H1 (cell line): ENCODE data around the gene TCF4. TPM values are rescaled to one million over a fixed set of nuclear protein-coding genes. Genes with fewer than 3 reads are reported as not detected.

Source experiments
- CTCF ChIA-PET: fragments of 300-600 bp; sonication (Branson Sonifier 250); formaldehyde crosslinking; loops from one replicate; lab custom pipeline; 2021; ENCODE audit not compliant: partially characterized antibody; lab: Charles Lee
- POLR2A ChIA-PET: fragments of 300-600 bp; sonication (Branson Sonifier 250); formaldehyde crosslinking; loops from one replicate; lab custom pipeline; 2021; ENCODE audit warnings: inconsistent platforms; ENCODE audit not compliant: partially characterized antibody; lab: Charles Lee
- DNase-seq, 2 experiments: peaks; one replicate each; pipeline versions ENCODE4 v3.0.0 to v3.0.0-alpha.2; 2010 to 2022; ENCODE audit warnings: low spot score in 2 of 2, low read depth in 1 of 2, mixed read lengths in 1 of 2
- FAIRE-seq: peaks from 2 replicates; lab custom pipeline; 2011; peaks lifted over from hg19 to GRCh38; lab: Jason Lieb, UNC
- H2AFZ ChIP-seq: 2 replicates; pipeline ENCODE4 v1.8.1; 2012; ENCODE audit warnings: low read length, inconsistent platforms
- H2AK5ac ChIP-seq: 2 replicates; pipeline ENCODE4 v1.6.1; 2013; ENCODE audit warnings: low read depth, low read length
- H2BK120ac ChIP-seq: replicated peaks from 2 replicates; pipeline ENCODE3; 2013; ENCODE audit warnings: low read depth, low read length, inconsistent platforms
- H2BK12ac ChIP-seq: 2 replicates; pipeline ENCODE4 v1.6.1; 2013; ENCODE audit warnings: low read depth, low read length
- H2BK15ac ChIP-seq: 2 replicates; pipeline ENCODE4 v1.6.1; 2013; ENCODE audit warnings: low read length
- H2BK20ac ChIP-seq: 2 replicates; pipeline ENCODE4 v1.6.1; 2013; ENCODE audit warnings: low read length
- H2BK5ac ChIP-seq: 2 replicates; pipeline ENCODE4 v1.6.1; 2013; ENCODE audit warnings: low read depth, low read length
- H3K14ac ChIP-seq: 2 replicates; pipeline ENCODE4 v1.6.1; 2013; ENCODE audit warnings: inconsistent platforms; ENCODE audit not compliant: insufficient read length
- H3K18ac ChIP-seq: 2 replicates; pipeline ENCODE4 v1.6.1; 2013; ENCODE audit warnings: low read length; ENCODE audit errors: extremely low read depth
- H3K23ac ChIP-seq: 2 replicates; pipeline ENCODE4 v1.6.1; 2013; ENCODE audit warnings: inconsistent platforms; ENCODE audit not compliant: insufficient read length
- H3K23me2 ChIP-seq: 2 replicates; pipeline ENCODE4 v1.6.1; 2013; ENCODE audit warnings: low read depth, low read length
- H3K27ac ChIP-seq: 2 replicates; pipeline ENCODE4 v1.6.1; 2011; ENCODE audit warnings: low read depth, low read length, inconsistent platforms
- H3K27me3 ChIP-seq, 4 experiments: replicated peaks in 1 of 4; 1 replicate in 1 of 4; 2 replicates in 3 of 4; pipeline versions ENCODE4 v1.6.1 to v1.8.1; 2011 to 2013; ENCODE audit warnings: low read length in 3 of 4, mild to moderate bottlenecking in 3 of 4, inconsistent platforms in 2 of 4, mixed read lengths in 2 of 4, moderate library complexity in 1 of 4; ENCODE audit not compliant: control insufficient read depth in 3 of 4, insufficient read depth in 3 of 4; ENCODE audit errors: extremely low read depth in 1 of 4
- H3K36me3 ChIP-seq, 4 experiments: 2 replicates each; pipeline versions ENCODE4 v1.6.1 to v1.8.1; 2011 to 2013; ENCODE audit warnings: mild to moderate bottlenecking in 4 of 4, low read length in 3 of 4, moderate library complexity in 2 of 4, control low read depth in 1 of 4, inconsistent platforms in 1 of 4; ENCODE audit not compliant: insufficient read depth in 4 of 4, control insufficient read depth in 2 of 4
- H3K4ac ChIP-seq: replicated peaks from 2 replicates; pipeline ENCODE3; 2013; ENCODE audit warnings: low read length, low read depth, mixed read lengths, inconsistent platforms; ENCODE audit not compliant: insufficient read length
- H3K4me1 ChIP-seq, 4 experiments: replicated peaks in 1 of 4; 1 replicate in 1 of 4; 2 replicates in 3 of 4; pipeline versions ENCODE4 v1.6.1 to v1.8.1; 2011 to 2013; ENCODE audit warnings: low read length in 3 of 4, inconsistent platforms in 2 of 4, mixed read lengths in 1 of 4; ENCODE audit not compliant: insufficient read depth in 4 of 4, control insufficient read depth in 3 of 4
- H3K4me2 ChIP-seq, 2 experiments: 2 replicates each; pipeline versions ENCODE4 v1.6.1 to v1.8.1; 2011 to 2013; ENCODE audit warnings: low read depth in 2 of 2, low read length in 2 of 2, control low read depth in 1 of 2, inconsistent platforms in 1 of 2, mild to moderate bottlenecking in 1 of 2; ENCODE audit not compliant: insufficient read depth in 1 of 2
- H3K4me3 ChIP-seq, 4 experiments: fragments of 200-600, 300-600 bp in 1 of 4; sonication (generic), shearing (Covaris generic), sonication (Bioruptor Twin) in 1 of 4; 2 replicates each; pipeline versions ENCODE4 v1.5.1 to v1.8.1; 2011 to 2016; ENCODE audit warnings: low read length in 4 of 4, low read depth in 3 of 4, control low read depth in 2 of 4, inconsistent platforms in 2 of 4, mild to moderate bottlenecking in 2 of 4, mixed read lengths in 1 of 4, moderate library complexity in 1 of 4; ENCODE audit not compliant: insufficient read depth in 2 of 4; ENCODE audit errors: extremely low read depth in 1 of 4
- H3K56ac ChIP-seq: replicated peaks from 2 replicates; pipeline ENCODE3; 2013; ENCODE audit warnings: low read depth, mild to moderate bottlenecking, mixed read lengths, low read length, inconsistent platforms; ENCODE audit not compliant: insufficient read length
- H3K79me1 ChIP-seq: 2 replicates; pipeline ENCODE4 v1.6.1; 2013; ENCODE audit warnings: low read depth, low read length, control low read depth
- H3K79me2 ChIP-seq, 2 experiments: 2 replicates each; pipeline versions ENCODE4 v1.6.1 to v1.8.1; 2012 to 2013; ENCODE audit warnings: low read length in 2 of 2, mild to moderate bottlenecking in 2 of 2, inconsistent platforms in 1 of 2; ENCODE audit not compliant: insufficient read depth in 2 of 2, control insufficient read depth in 1 of 2
- H3K9ac ChIP-seq, 4 experiments: replicated peaks in 1 of 4; 1 replicate in 1 of 4; 2 replicates in 3 of 4; pipeline versions ENCODE4 v1.6.1 to v1.8.1; 2011 to 2013; ENCODE audit warnings: low read depth in 3 of 4, low read length in 3 of 4, control low read depth in 2 of 4, mild to moderate bottlenecking in 2 of 4, moderate library complexity in 2 of 4, inconsistent platforms in 1 of 4; ENCODE audit errors: extremely low read depth in 1 of 4
- H3K9me3 ChIP-seq, 2 experiments: 2 replicates each; pipeline versions ENCODE4 v1.6.1 to v1.8.1; 2012 to 2013; ENCODE audit warnings: mild to moderate bottlenecking in 2 of 2, moderate library complexity in 2 of 2, control low read depth in 1 of 2, inconsistent platforms in 1 of 2, low read depth in 1 of 2, low read length in 1 of 2, mixed read lengths in 1 of 2; ENCODE audit not compliant: insufficient read depth in 2 of 2
- H4K20me1 ChIP-seq, 2 experiments: replicated peaks in 1 of 2; 2 replicates each; pipeline versions ENCODE3 to v1.8.1; 2011 to 2013; ENCODE audit warnings: inconsistent platforms in 2 of 2, low read length in 2 of 2, mild to moderate bottlenecking in 1 of 2; ENCODE audit not compliant: insufficient read depth in 2 of 2, control insufficient read depth in 1 of 2
- H4K5ac ChIP-seq: 2 replicates; pipeline ENCODE4 v1.6.1; 2013; ENCODE audit warnings: low read length, low read depth, mixed read lengths, inconsistent platforms; ENCODE audit not compliant: insufficient read length
- H4K8ac ChIP-seq: 2 replicates; pipeline ENCODE4 v1.8.0; 2013; ENCODE audit warnings: mild to moderate bottlenecking, moderate library complexity, low read length, inconsistent platforms; ENCODE audit not compliant: insufficient read depth; ENCODE audit errors: extremely low read depth
- H4K91ac ChIP-seq: replicated peaks from 2 replicates; pipeline ENCODE3; 2013; ENCODE audit warnings: low read length, mixed read lengths, inconsistent platforms; ENCODE audit not compliant: insufficient read length
- CBX5 ChIP-seq: fragments of 300-800, 300-1000 bp; sonication (generic); IDR thresholded peaks from 2 replicates; pipeline ENCODE4 v1.7.1; 2016; ENCODE audit warnings: antibody characterized with exemption, low read length, low read depth
- CBX8 ChIP-seq: fragments of 300-800, 300-1000 bp; sonication (generic); IDR thresholded peaks from 2 replicates; pipeline ENCODE4 v1.7.1; 2016; ENCODE audit warnings: low read depth, low read length, borderline replicate concordance
- CTBP2 ChIP-seq: IDR thresholded peaks from 2 replicates; pipeline ENCODE4 v1.7.0; 2011; ENCODE audit warnings: borderline replicate concordance, mild to moderate bottlenecking, moderate library complexity, mixed read lengths, low read length; ENCODE audit not compliant: insufficient read depth, insufficient read length
- EP300 ChIP-seq, 2 experiments: IDR thresholded peaks; 1 replicate in 1 of 2; 2 replicates in 1 of 2; pipeline ENCODE4 v1.6.1; 2011 to 2012; ENCODE audit warnings: low read depth in 2 of 2, low read length in 2 of 2, mild to moderate bottlenecking in 2 of 2, borderline replicate concordance in 1 of 2, inconsistent platforms in 1 of 2, moderate library complexity in 1 of 2
- FOSL1 ChIP-seq: IDR thresholded peaks from 2 replicates; pipeline ENCODE4 v1.6.1; 2011; ENCODE audit warnings: mild to moderate bottlenecking, low read depth, low read length, moderate library complexity; ENCODE audit not compliant: insufficient read depth
- SIN3A ChIP-seq, 2 experiments: IDR thresholded peaks in 1 of 2; conservative IDR thresholded peaks in 1 of 2; 2 replicates each; pipeline ENCODE4 v1.6.1; 2011 to 2012; ENCODE audit warnings: low read length in 2 of 2, improper control_type of control experiment in 1 of 2, low read depth in 1 of 2, mild to moderate bottlenecking in 1 of 2
- SIRT6 ChIP-seq: IDR thresholded peaks from one replicate; pipeline ENCODE4 v1.7.1; 2012; ENCODE audit warnings: low read length, inconsistent platforms
- WGBS, 2 experiments: shearing (Covaris generic) in 1 of 2; methylation state at CpG; one replicate each; pipeline versions ENCODE4 v1.1.6 to v1.1.7; 2013 to 2015; ENCODE audit warnings: low lambda C conversion rate in 2 of 2, mixed read lengths in 2 of 2, inconsistent platforms in 1 of 2, low coverage in 1 of 2, missing lambda C conversion rate in 1 of 2; ENCODE audit not compliant: insufficient replicate concordance in 2 of 2, insufficient coverage in 1 of 2, insufficient read length in 1 of 2; ENCODE audit errors: extremely low coverage in 1 of 2, missing lambda C conversion rate in 1 of 2; 5-methylcytosine and 5-hydroxymethylcytosine counted together
- polyA plus RNA-seq, 7 experiments: library from polyadenylated mRNA; depleted of rRNA in 3 of 7; stranded (reverse) in 5 of 7; unstranded in 2 of 7; fragments of >200 nt in 5 of 7; fragments of 200-250 nt in 2 of 7; gene quantifications; 1 replicate in 5 of 7; 2 replicates in 1 of 7; 4 replicates in 1 of 7; pipeline versions ENCODE4 v1.2.1 to v1.2.3, GENCODE V29; 2011 to 2013; ENCODE audit warnings: missing spikeins in 2 of 7, mixed read lengths in 2 of 7
- total RNA-seq: library from RNA; stranded (reverse); fragmentation: NEBNext Ultra II Directional; extraction: Animal tissue kit (Norgen Biotek cat#: 25700); gene quantifications from 2 replicates; pipeline ENCODE4 v1.2.1, GENCODE V29; 2021
- TF ChIP-seq, protein P1 (sequence below): IDR thresholded peaks from 2 replicates; pipeline ENCODE4 v1.6.1; 2012; ENCODE audit warnings: inconsistent platforms
- TF ChIP-seq, protein P2 (sequence below): IDR thresholded peaks from 2 replicates; pipeline ENCODE4 v1.6.1; 2011; ENCODE audit warnings: low read length, improper control_type of control experiment

TCF4 gene
- total and polyA plus RNA-seq, 2 of the 8 experiments (the other 6 are each of a cell fraction or from before 2014, with no cell fraction given) = 59.3 to 118 TPM

DNA sequence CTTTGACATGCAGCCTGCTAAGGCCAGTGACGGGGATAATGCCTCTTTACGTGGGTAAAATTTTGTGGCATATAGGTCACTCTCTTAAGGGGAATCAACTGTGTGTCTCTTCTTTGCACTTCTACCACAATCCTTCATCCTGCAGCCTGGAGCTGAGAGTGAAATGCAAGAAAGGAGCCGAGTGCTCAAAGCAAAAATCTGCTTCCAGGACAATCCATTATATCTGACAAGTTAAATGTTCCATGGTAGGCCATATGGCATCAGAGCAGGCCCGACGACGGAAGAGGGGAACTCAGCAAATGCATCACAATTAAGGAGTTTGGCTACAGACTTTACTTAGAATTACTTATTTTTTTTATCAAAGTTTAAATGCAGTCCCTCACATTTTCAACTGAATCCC, 171.2 kb downstream of the TCF4 start:
- no peak overlapping the region for H3K9ac ChIP-seq
- H4K8ac ChIP-seq = no peak overlapping the region
- no peaks in the 10 kb centered on the region for H4K20me1 ChIP-seq
- H3K4me3 ChIP-seq = no peak overlapping the region
- FAIRE-seq = no peak
- H2BK20ac ChIP-seq = no peak overlapping the region
- no peak overlapping the region for H2BK5ac ChIP-seq
- no peaks in the 10 kb centered on the region for H3K27me3 ChIP-seq
- H3K23ac ChIP-seq = no peak overlapping the region
- no peaks in the 10 kb centered on the region for H3K23me2 ChIP-seq
- peaks cover 2% of the 10 kb centered on the region for H3K79me1 ChIP-seq
- no peak overlapping the region for H2BK12ac ChIP-seq
- H3K4me1 ChIP-seq = peaks cover 1 to 12% (median 5%) of the 10 kb centered on the region in 4 experiments; a peak in 6 of 7 replicates
- no peak overlapping the region for H4K5ac ChIP-seq
- H3K79me2 ChIP-seq = peaks cover 6 to 97% of the 10 kb centered on the region in 2 experiments; a peak in 3 of 4 replicates
- H2AFZ ChIP-seq = no peak overlapping the region
- no peak overlapping the region for H2BK15ac ChIP-seq
- CTCF ChIA-PET = interaction anchor here (0.6 to 2.6 kb wide), 17 partner anchors 8 to 363 kb away, joined by 3 to 11 read pairs (median 4); no protein-coding TSS in a partner anchor
- no peak overlapping the region for H3K27ac ChIP-seq
- no peak overlapping the region for H3K56ac ChIP-seq
- POLR2A ChIA-PET = interaction anchor here (1.1 kb wide), 1 partner anchor 23 kb away, joined by 5 read pairs; no protein-coding TSS in a partner anchor
- no peaks in the 10 kb centered on the region for H3K36me3 ChIP-seq
- no peak for DNase-seq
- no peaks in the 10 kb centered on the region for H3K9me3 ChIP-seq
- no peak overlapping the region for H3K14ac ChIP-seq
- no peak overlapping the region for H2BK120ac ChIP-seq
- H3K4ac ChIP-seq = no peak overlapping the region
- no peak overlapping the region for H4K91ac ChIP-seq
- no peak overlapping the region for H3K4me2 ChIP-seq
- H3K18ac ChIP-seq = no peak overlapping the region
- WGBS, 2 experiments = 69% methylated on average over 6 of the region's 6 CpGs; no CpG with 5 or more reads in 1 of the 2 experiments
- no peak overlapping the region for H2AK5ac ChIP-seq
- TF ChIP-seq SIN3A (conservative IDR thresholded peaks at IDR 0.05 in 1 of 2, IDR thresholded peaks at IDR 0.05 in 1 of 2; ENCODE audit: low read depth in 1 of 2, low read length in 2 of 2) (no peak), FOSL1 (no peak), SIRT6 (no peak), CTBP2 (no peak), CBX8 (no peak), EP300 (IDR thresholded peaks at IDR 0.05; ENCODE audit: borderline replicate concordance in 1 of 2, low read depth in 2 of 2, low read length in 2 of 2) (no peak), CBX5 (no peak)
- TF ChIP-seq, protein P1, sequence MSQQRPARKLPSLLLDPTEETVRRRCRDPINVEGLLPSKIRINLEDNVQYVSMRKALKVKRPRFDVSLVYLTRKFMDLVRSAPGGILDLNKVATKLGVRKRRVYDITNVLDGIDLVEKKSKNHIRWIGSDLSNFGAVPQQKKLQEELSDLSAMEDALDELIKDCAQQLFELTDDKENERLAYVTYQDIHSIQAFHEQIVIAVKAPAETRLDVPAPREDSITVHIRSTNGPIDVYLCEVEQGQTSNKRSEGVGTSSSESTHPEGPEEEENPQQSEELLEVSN = no peak
- TF ChIP-seq, protein P2, sequence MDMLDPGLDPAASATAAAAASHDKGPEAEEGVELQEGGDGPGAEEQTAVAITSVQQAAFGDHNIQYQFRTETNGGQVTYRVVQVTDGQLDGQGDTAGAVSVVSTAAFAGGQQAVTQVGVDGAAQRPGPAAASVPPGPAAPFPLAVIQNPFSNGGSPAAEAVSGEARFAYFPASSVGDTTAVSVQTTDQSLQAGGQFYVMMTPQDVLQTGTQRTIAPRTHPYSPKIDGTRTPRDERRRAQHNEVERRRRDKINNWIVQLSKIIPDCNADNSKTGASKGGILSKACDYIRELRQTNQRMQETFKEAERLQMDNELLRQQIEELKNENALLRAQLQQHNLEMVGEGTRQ = no peak
